H1 (cell line): ENCODE measurements around the gene RARB. TPM values are rescaled to one million over a fixed set of nuclear protein-coding genes. Genes with fewer than 3 reads are reported as not detected.

Experiments used
- CTCF ChIA-PET: fragments of 300-600 bp; sonication (Branson Sonifier 250); formaldehyde crosslinking; loops from one replicate; lab custom pipeline; 2021; ENCODE audit not compliant: partially characterized antibody; lab: Charles Lee
- POLR2A ChIA-PET: fragments of 300-600 bp; sonication (Branson Sonifier 250); formaldehyde crosslinking; loops from one replicate; lab custom pipeline; 2021; ENCODE audit warnings: inconsistent platforms; ENCODE audit not compliant: partially characterized antibody; lab: Charles Lee
- DNase-seq, 2 experiments: peaks; one replicate each; pipeline versions ENCODE4 v3.0.0 to v3.0.0-alpha.2; 2010 to 2022; ENCODE audit warnings: low spot score in 2 of 2, low read depth in 1 of 2, mixed read lengths in 1 of 2
- FAIRE-seq: peaks from 2 replicates; lab custom pipeline; 2011; peaks lifted over from hg19 to GRCh38; lab: Jason Lieb, UNC
- H2AFZ ChIP-seq: 2 replicates; pipeline ENCODE4 v1.8.1; 2012; ENCODE audit warnings: low read length, inconsistent platforms
- H2AK5ac ChIP-seq: 2 replicates; pipeline ENCODE4 v1.6.1; 2013; ENCODE audit warnings: low read depth, low read length
- H2BK120ac ChIP-seq: replicated peaks from 2 replicates; pipeline ENCODE3; 2013; ENCODE audit warnings: low read depth, low read length, inconsistent platforms
- H2BK12ac ChIP-seq: 2 replicates; pipeline ENCODE4 v1.6.1; 2013; ENCODE audit warnings: low read depth, low read length
- H2BK15ac ChIP-seq: 2 replicates; pipeline ENCODE4 v1.6.1; 2013; ENCODE audit warnings: low read length
- H2BK20ac ChIP-seq: 2 replicates; pipeline ENCODE4 v1.6.1; 2013; ENCODE audit warnings: low read length
- H2BK5ac ChIP-seq: 2 replicates; pipeline ENCODE4 v1.6.1; 2013; ENCODE audit warnings: low read depth, low read length
- H3K14ac ChIP-seq: 2 replicates; pipeline ENCODE4 v1.6.1; 2013; ENCODE audit warnings: inconsistent platforms; ENCODE audit not compliant: insufficient read length
- H3K18ac ChIP-seq: 2 replicates; pipeline ENCODE4 v1.6.1; 2013; ENCODE audit warnings: low read length; ENCODE audit errors: extremely low read depth
- H3K23ac ChIP-seq: 2 replicates; pipeline ENCODE4 v1.6.1; 2013; ENCODE audit warnings: inconsistent platforms; ENCODE audit not compliant: insufficient read length
- H3K23me2 ChIP-seq: 2 replicates; pipeline ENCODE4 v1.6.1; 2013; ENCODE audit warnings: low read depth, low read length
- H3K27ac ChIP-seq: 2 replicates; pipeline ENCODE4 v1.6.1; 2011; ENCODE audit warnings: low read depth, low read length, inconsistent platforms
- H3K27me3 ChIP-seq, 4 experiments: replicated peaks in 1 of 4; 1 replicate in 1 of 4; 2 replicates in 3 of 4; pipeline versions ENCODE4 v1.6.1 to v1.8.1; 2011 to 2013; ENCODE audit warnings: low read length in 3 of 4, mild to moderate bottlenecking in 3 of 4, inconsistent platforms in 2 of 4, mixed read lengths in 2 of 4, moderate library complexity in 1 of 4; ENCODE audit not compliant: control insufficient read depth in 3 of 4, insufficient read depth in 3 of 4; ENCODE audit errors: extremely low read depth in 1 of 4
- H3K36me3 ChIP-seq, 4 experiments: 2 replicates each; pipeline versions ENCODE4 v1.6.1 to v1.8.1; 2011 to 2013; ENCODE audit warnings: mild to moderate bottlenecking in 4 of 4, low read length in 3 of 4, moderate library complexity in 2 of 4, control low read depth in 1 of 4, inconsistent platforms in 1 of 4; ENCODE audit not compliant: insufficient read depth in 4 of 4, control insufficient read depth in 2 of 4
- H3K4ac ChIP-seq: replicated peaks from 2 replicates; pipeline ENCODE3; 2013; ENCODE audit warnings: low read length, low read depth, mixed read lengths, inconsistent platforms; ENCODE audit not compliant: insufficient read length
- H3K4me1 ChIP-seq, 4 experiments: replicated peaks in 1 of 4; 1 replicate in 1 of 4; 2 replicates in 3 of 4; pipeline versions ENCODE4 v1.6.1 to v1.8.1; 2011 to 2013; ENCODE audit warnings: low read length in 3 of 4, inconsistent platforms in 2 of 4, mixed read lengths in 1 of 4; ENCODE audit not compliant: insufficient read depth in 4 of 4, control insufficient read depth in 3 of 4
- H3K4me2 ChIP-seq, 2 experiments: 2 replicates each; pipeline versions ENCODE4 v1.6.1 to v1.8.1; 2011 to 2013; ENCODE audit warnings: low read depth in 2 of 2, low read length in 2 of 2, control low read depth in 1 of 2, inconsistent platforms in 1 of 2, mild to moderate bottlenecking in 1 of 2; ENCODE audit not compliant: insufficient read depth in 1 of 2
- H3K4me3 ChIP-seq, 4 experiments: fragments of 200-600, 300-600 bp in 1 of 4; sonication (generic), shearing (Covaris generic), sonication (Bioruptor Twin) in 1 of 4; 2 replicates each; pipeline versions ENCODE4 v1.5.1 to v1.8.1; 2011 to 2016; ENCODE audit warnings: low read length in 4 of 4, low read depth in 3 of 4, control low read depth in 2 of 4, inconsistent platforms in 2 of 4, mild to moderate bottlenecking in 2 of 4, mixed read lengths in 1 of 4, moderate library complexity in 1 of 4; ENCODE audit not compliant: insufficient read depth in 2 of 4; ENCODE audit errors: extremely low read depth in 1 of 4
- H3K56ac ChIP-seq: replicated peaks from 2 replicates; pipeline ENCODE3; 2013; ENCODE audit warnings: low read depth, mild to moderate bottlenecking, mixed read lengths, low read length, inconsistent platforms; ENCODE audit not compliant: insufficient read length
- H3K79me1 ChIP-seq: 2 replicates; pipeline ENCODE4 v1.6.1; 2013; ENCODE audit warnings: low read depth, low read length, control low read depth
- H3K79me2 ChIP-seq, 2 experiments: 2 replicates each; pipeline versions ENCODE4 v1.6.1 to v1.8.1; 2012 to 2013; ENCODE audit warnings: low read length in 2 of 2, mild to moderate bottlenecking in 2 of 2, inconsistent platforms in 1 of 2; ENCODE audit not compliant: insufficient read depth in 2 of 2, control insufficient read depth in 1 of 2
- H3K9ac ChIP-seq, 4 experiments: replicated peaks in 1 of 4; 1 replicate in 1 of 4; 2 replicates in 3 of 4; pipeline versions ENCODE4 v1.6.1 to v1.8.1; 2011 to 2013; ENCODE audit warnings: low read depth in 3 of 4, low read length in 3 of 4, control low read depth in 2 of 4, mild to moderate bottlenecking in 2 of 4, moderate library complexity in 2 of 4, inconsistent platforms in 1 of 4; ENCODE audit errors: extremely low read depth in 1 of 4
- H3K9me3 ChIP-seq, 2 experiments: 2 replicates each; pipeline versions ENCODE4 v1.6.1 to v1.8.1; 2012 to 2013; ENCODE audit warnings: mild to moderate bottlenecking in 2 of 2, moderate library complexity in 2 of 2, control low read depth in 1 of 2, inconsistent platforms in 1 of 2, low read depth in 1 of 2, low read length in 1 of 2, mixed read lengths in 1 of 2; ENCODE audit not compliant: insufficient read depth in 2 of 2
- H4K20me1 ChIP-seq, 2 experiments: replicated peaks in 1 of 2; 2 replicates each; pipeline versions ENCODE3 to v1.8.1; 2011 to 2013; ENCODE audit warnings: inconsistent platforms in 2 of 2, low read length in 2 of 2, mild to moderate bottlenecking in 1 of 2; ENCODE audit not compliant: insufficient read depth in 2 of 2, control insufficient read depth in 1 of 2
- H4K5ac ChIP-seq: 2 replicates; pipeline ENCODE4 v1.6.1; 2013; ENCODE audit warnings: low read length, low read depth, mixed read lengths, inconsistent platforms; ENCODE audit not compliant: insufficient read length
- H4K8ac ChIP-seq: 2 replicates; pipeline ENCODE4 v1.8.0; 2013; ENCODE audit warnings: mild to moderate bottlenecking, moderate library complexity, low read length, inconsistent platforms; ENCODE audit not compliant: insufficient read depth; ENCODE audit errors: extremely low read depth
- H4K91ac ChIP-seq: replicated peaks from 2 replicates; pipeline ENCODE3; 2013; ENCODE audit warnings: low read length, mixed read lengths, inconsistent platforms; ENCODE audit not compliant: insufficient read length
- BRCA1 ChIP-seq: IDR thresholded peaks from 2 replicates; pipeline ENCODE4 v1.6.1; 2012; ENCODE audit warnings: low read depth, low read length, improper control_type of control experiment
- CBX8 ChIP-seq: fragments of 300-800, 300-1000 bp; sonication (generic); IDR thresholded peaks from 2 replicates; pipeline ENCODE4 v1.7.1; 2016; ENCODE audit warnings: low read depth, low read length, borderline replicate concordance
- NANOG ChIP-seq: IDR thresholded peaks from 2 replicates; pipeline ENCODE4 v1.6.1; 2011; ENCODE audit warnings: low read length, low read depth, mild to moderate bottlenecking, inconsistent platforms; ENCODE audit not compliant: insufficient read depth, poor library complexity, severe bottlenecking
- RBBP5 ChIP-seq: IDR thresholded peaks from 2 replicates; pipeline ENCODE4 v1.7.1; 2012; ENCODE audit warnings: low read depth, mild to moderate bottlenecking, inconsistent platforms, low read length, moderate library complexity, borderline replicate concordance
- SIRT6 ChIP-seq: IDR thresholded peaks from one replicate; pipeline ENCODE4 v1.7.1; 2012; ENCODE audit warnings: low read length, inconsistent platforms
- SP1 ChIP-seq: IDR thresholded peaks from 2 replicates; pipeline ENCODE4 v1.6.1; 2011; ENCODE audit warnings: low read depth, low read length
- SP2 ChIP-seq: IDR thresholded peaks from 2 replicates; pipeline ENCODE4 v1.6.1; 2012; ENCODE audit warnings: mild to moderate bottlenecking, low read length, inconsistent platforms
- SP4 ChIP-seq: IDR thresholded peaks from 2 replicates; pipeline ENCODE4 v1.6.1; 2012; ENCODE audit warnings: low read length, inconsistent platforms
- TAF7 ChIP-seq: optimal IDR thresholded peaks from 2 replicates; pipeline ENCODE3; 2011; ENCODE audit warnings: low read depth, mild to moderate bottlenecking, inconsistent platforms, low read length, moderate library complexity, borderline replicate concordance
- WGBS, 2 experiments: shearing (Covaris generic) in 1 of 2; methylation state at CpG; one replicate each; pipeline versions ENCODE4 v1.1.6 to v1.1.7; 2013 to 2015; ENCODE audit warnings: low lambda C conversion rate in 2 of 2, mixed read lengths in 2 of 2, inconsistent platforms in 1 of 2, low coverage in 1 of 2, missing lambda C conversion rate in 1 of 2; ENCODE audit not compliant: insufficient replicate concordance in 2 of 2, insufficient coverage in 1 of 2, insufficient read length in 1 of 2; ENCODE audit errors: extremely low coverage in 1 of 2, missing lambda C conversion rate in 1 of 2; 5-methylcytosine and 5-hydroxymethylcytosine counted together
- polyA plus RNA-seq, 7 experiments: library from polyadenylated mRNA; depleted of rRNA in 3 of 7; stranded (reverse) in 5 of 7; unstranded in 2 of 7; fragments of >200 nt in 5 of 7; fragments of 200-250 nt in 2 of 7; gene quantifications; 1 replicate in 5 of 7; 2 replicates in 1 of 7; 4 replicates in 1 of 7; pipeline versions ENCODE4 v1.2.1 to v1.2.3, GENCODE V29; 2011 to 2013; ENCODE audit warnings: missing spikeins in 2 of 7, mixed read lengths in 2 of 7
- total RNA-seq: library from RNA; stranded (reverse); fragmentation: NEBNext Ultra II Directional; extraction: Animal tissue kit (Norgen Biotek cat#: 25700); gene quantifications from 2 replicates; pipeline ENCODE4 v1.2.1, GENCODE V29; 2021

The RARB gene
- total and polyA plus RNA-seq, 2 of the 8 experiments (the other 6 are each of a cell fraction or from before 2014, with no cell fraction given): 0.15 to 0.22 TPM

- H4K8ac ChIP-seq: no peak overlapping the region
- no peak overlapping the region for H2BK5ac ChIP-seq
- no peak for TF ChIP-seq NANOG
- no peak for TF ChIP-seq SP2
- no peak for TF ChIP-seq SP1
- TF ChIP-seq RBBP5: no peak
- no peak for TF ChIP-seq TAF7
- TF ChIP-seq SIRT6: no peak
- no peak for TF ChIP-seq BRCA1
- no peak for TF ChIP-seq CBX8
- no peak for TF ChIP-seq SP4
- FAIRE-seq (no peak), DNase-seq (no peak)
- H3K23me2 ChIP-seq: no peaks in the 10 kb centered on the region
- H2BK15ac ChIP-seq: no peak overlapping the region
- no peaks in the 10 kb centered on the region for H4K20me1 ChIP-seq
- H3K4me3 ChIP-seq: no peak overlapping the region
- H3K27ac ChIP-seq: no peak overlapping the region
- no peaks in the 10 kb centered on the region for H3K9me3 ChIP-seq
- H3K14ac ChIP-seq: no peak overlapping the region
- H3K36me3 ChIP-seq: no peaks in the 10 kb centered on the region
- H3K27me3 ChIP-seq: no peaks in the 10 kb centered on the region
- no peak overlapping the region for H3K18ac ChIP-seq
- CTCF ChIA-PET: interaction anchor here (0.9 to 1.9 kb wide), 7 partner anchors 11 to 518 kb away, joined by 3 to 5 read pairs (median 3); partner anchors contain the start of gene RARB
- POLR2A ChIA-PET: interaction anchor here (1.0 to 1.2 kb wide), 3 partner anchors 11 to 156 kb away, joined by 3 to 4 read pairs (median 3); partner anchors contain the start of gene RARB
- H3K23ac ChIP-seq: no peak overlapping the region
- no peak overlapping the region for H3K4ac ChIP-seq
- H2BK12ac ChIP-seq: no peak overlapping the region
- H4K5ac ChIP-seq: no peak overlapping the region
- no peak overlapping the region for H2AFZ ChIP-seq
- no peaks in the 10 kb centered on the region for H3K79me1 ChIP-seq
- H2BK20ac ChIP-seq: no peak overlapping the region
- H3K4me2 ChIP-seq: no peak overlapping the region
- H4K91ac ChIP-seq: no peak overlapping the region
- H3K4me1 ChIP-seq: peaks cover 0 to 5% (median 0%) of the 10 kb centered on the region in 4 experiments; a peak in 2 of 7 replicates
- H3K56ac ChIP-seq: no peak overlapping the region
- H2BK120ac ChIP-seq: no peak overlapping the region
- no peaks in the 10 kb centered on the region for H3K79me2 ChIP-seq
- H2AK5ac ChIP-seq: no peak overlapping the region
- H3K9ac ChIP-seq: no peak overlapping the region
- 91% methylated on average over 6 of the region's 6 CpGs; no CpG with 5 or more reads in 1 of the 2 experiments for WGBS, 2 experiments
These were observed 10.9 kb downstream of the RARB start for GRCh38 chr3:25438791-25439555.
